Peyer's patch (tissue), 4 donors: ENCODE measurements around the gene GATAD2B.
"Not testable (repeated sequence)": the region's sequence is repeated elsewhere in the genome, so short reads cannot be mapped to it uniquely, and the experiment has no call there.

Source experiments
- POLR2A ChIP-seq, 2 donors: fragments of 450-650 bp; IDR thresholded peaks; one replicate each; pipeline ENCODE4 v1.5.1; 2017; ENCODE audit warnings: antibody characterized with exemption in 2 of 2, mild to moderate bottlenecking in 2 of 2, moderate library complexity in 2 of 2
- TF ChIP-seq, protein P1 (sequence below), 6 experiments: fragments of 450-650 bp in 4 of 6; fragments of 200-600 bp in 2 of 6; sonication (generic) in 1 of 6; IDR thresholded peaks; one replicate each; pipeline ENCODE4 v1.5.1; 2017 to 2019; ENCODE audit warnings: antibody characterized with exemption in 6 of 6, mild to moderate bottlenecking in 3 of 6, moderate library complexity in 1 of 6

DNA sequence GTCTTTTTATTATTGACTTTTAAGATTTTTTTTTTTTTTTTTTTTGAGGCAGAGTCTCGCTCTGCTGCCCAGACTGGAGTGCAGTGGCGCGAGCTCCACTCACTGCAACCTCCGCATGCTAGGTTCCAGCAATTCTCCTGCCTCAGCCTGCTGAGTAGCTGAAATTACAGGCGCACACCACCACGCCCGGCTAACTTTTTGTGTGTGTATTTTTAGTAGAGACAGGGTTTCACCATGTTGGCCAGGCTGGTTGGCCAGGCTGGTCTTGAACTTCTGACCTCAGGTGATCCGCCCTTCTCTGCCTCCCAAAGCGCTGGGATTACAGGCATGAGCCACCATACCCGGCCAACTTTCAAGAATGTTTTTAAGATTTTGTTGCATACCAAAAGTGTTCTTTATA is 156.1 kb downstream of the GATAD2B start:
- TF ChIP-seq, protein P1, sequence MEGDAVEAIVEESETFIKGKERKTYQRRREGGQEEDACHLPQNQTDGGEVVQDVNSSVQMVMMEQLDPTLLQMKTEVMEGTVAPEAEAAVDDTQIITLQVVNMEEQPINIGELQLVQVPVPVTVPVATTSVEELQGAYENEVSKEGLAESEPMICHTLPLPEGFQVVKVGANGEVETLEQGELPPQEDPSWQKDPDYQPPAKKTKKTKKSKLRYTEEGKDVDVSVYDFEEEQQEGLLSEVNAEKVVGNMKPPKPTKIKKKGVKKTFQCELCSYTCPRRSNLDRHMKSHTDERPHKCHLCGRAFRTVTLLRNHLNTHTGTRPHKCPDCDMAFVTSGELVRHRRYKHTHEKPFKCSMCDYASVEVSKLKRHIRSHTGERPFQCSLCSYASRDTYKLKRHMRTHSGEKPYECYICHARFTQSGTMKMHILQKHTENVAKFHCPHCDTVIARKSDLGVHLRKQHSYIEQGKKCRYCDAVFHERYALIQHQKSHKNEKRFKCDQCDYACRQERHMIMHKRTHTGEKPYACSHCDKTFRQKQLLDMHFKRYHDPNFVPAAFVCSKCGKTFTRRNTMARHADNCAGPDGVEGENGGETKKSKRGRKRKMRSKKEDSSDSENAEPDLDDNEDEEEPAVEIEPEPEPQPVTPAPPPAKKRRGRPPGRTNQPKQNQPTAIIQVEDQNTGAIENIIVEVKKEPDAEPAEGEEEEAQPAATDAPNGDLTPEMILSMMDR (IDR thresholded peaks at IDR 0.05) = not testable (repeated sequence)
- not testable (repeated sequence) for TF ChIP-seq POLR2A (IDR thresholded peaks at IDR 0.05)
